ACC112 (cell line): Measurements from ENCODE around the gene VSTM2B.

Source experiments
- H2AFZ ChIP-seq: fragments of 200-600 bp; sonication (generic); one replicate; pipeline ENCODE4 v1.6.0; 2017; ENCODE audit warnings: antibody characterized with exemption, low read length; ENCODE audit not compliant: unreplicated experiment
- H3K27ac ChIP-seq: fragments of 200-600 bp; sonication (generic); 2 replicates; pipeline ENCODE4 v1.5.1; 2014; ENCODE audit warnings: low read depth, mild to moderate bottlenecking, antibody characterized with exemption, low read length, moderate library complexity
- H3K27me3 ChIP-seq: fragments of 200-600 bp; sonication (generic); 2 replicates; pipeline ENCODE4 v1.6.1; 2014; ENCODE audit warnings: mild to moderate bottlenecking, antibody characterized with exemption, low read length, moderate library complexity, mixed read lengths; ENCODE audit not compliant: insufficient read depth
- H3K36me3 ChIP-seq: fragments of 200-600 bp; sonication (generic); 2 replicates; pipeline ENCODE4 v1.6.1; 2016; ENCODE audit warnings: mild to moderate bottlenecking, antibody characterized with exemption, low read length, moderate library complexity, mixed read lengths; ENCODE audit not compliant: insufficient read depth
- H3K4me1 ChIP-seq: fragments of 200-600 bp; sonication (generic); one replicate; pipeline ENCODE4 v1.6.1; 2016; ENCODE audit warnings: low read length, mixed read lengths; ENCODE audit not compliant: insufficient read depth, unreplicated experiment, control insufficient read depth
- H3K4me3 ChIP-seq: fragments of 200-600 bp; sonication (generic); 2 replicates; pipeline ENCODE4 v1.5.1; 2014; ENCODE audit warnings: mild to moderate bottlenecking, low read depth, low read length
- H3K79me2 ChIP-seq: fragments of 200-600 bp; sonication (generic); one replicate; pipeline ENCODE4 v1.6.0; 2016; ENCODE audit warnings: low read length; ENCODE audit not compliant: control insufficient read depth, unreplicated experiment, insufficient read depth

VSTM2B gene

GRCh38 chr19:29525901-29526729 is at the start of gene VSTM2B:
Gene VSTM2B (plus strand): TSS chr19:29525994. CDS start chr19:29526584, 590 bp downstream.
- Histone ChIP-seq H3K4me3 (no peak within 1 kb of the TSS), H3K36me3 (no peaks in the 10 kb centered on the region), H3K27ac (no peak within 1 kb of the TSS), H2AFZ (no peak within 1 kb of the TSS), H3K4me1 (no peaks in the 10 kb centered on the region), H3K27me3 (peaks cover 87% of the 10 kb centered on the region), H3K79me2 (no peaks in the 10 kb centered on the region)

GRCh38 chr19:29476528-29476927 is 49.3 kb upstream of the VSTM2B start:
- H3K36me3 ChIP-seq = no peaks in the 10 kb centered on the region
- H3K79me2 ChIP-seq = no peaks in the 10 kb centered on the region
- no peaks in the 10 kb centered on the region for H3K27me3 ChIP-seq
- H3K4me3 ChIP-seq = no peak overlapping the region
- H3K4me1 ChIP-seq = no peaks in the 10 kb centered on the region
- H2AFZ ChIP-seq = no peak overlapping the region
- no peak overlapping the region for H3K27ac ChIP-seq

- H3K4me1 ChIP-seq = no peaks in the 10 kb centered on the region
- no peak overlapping the region for H2AFZ ChIP-seq
- no peak overlapping the region for H3K27ac ChIP-seq
- no peaks in the 10 kb centered on the region for H3K79me2 ChIP-seq
- no peaks in the 10 kb centered on the region for H3K36me3 ChIP-seq
- H3K4me3 ChIP-seq = no peak overlapping the region
- H3K27me3 ChIP-seq = no peaks in the 10 kb centered on the region
These were observed 47.8 kb upstream of the VSTM2B start for GRCh38 chr19:29477831-29478577.

- no peaks in the 10 kb centered on the region for H3K27me3 ChIP-seq
- H3K79me2 ChIP-seq = no peaks in the 10 kb centered on the region
- no peaks in the 10 kb centered on the region for H3K36me3 ChIP-seq
- H2AFZ ChIP-seq = no peak overlapping the region
- H3K4me1 ChIP-seq = no peaks in the 10 kb centered on the region
- H3K27ac ChIP-seq = no peak overlapping the region
- no peak overlapping the region for H3K4me3 ChIP-seq
These were observed 46.9 kb upstream of the VSTM2B start for GRCh38 chr19:29478578-29479565.

- H3K4me1 ChIP-seq = no peaks in the 10 kb centered on the region
These were observed 45.9 kb upstream of the VSTM2B start for GRCh38 chr19:29479941-29480340.

GRCh38 chr19:29480507-29480906 is 45.3 kb upstream of the VSTM2B start:
- Histone ChIP-seq H2AFZ (no peak overlapping the region), H3K36me3 (no peaks in the 10 kb centered on the region), H3K27ac (no peak overlapping the region), H3K4me3 (no peak overlapping the region), H3K4me1 (no peaks in the 10 kb centered on the region), H3K79me2 (no peaks in the 10 kb centered on the region), H3K27me3 (no peaks in the 10 kb centered on the region)

More at GRCh38 chr19:29479941-29480340, 45.9 kb upstream of the VSTM2B start:
- Histone ChIP-seq H3K79me2 (no peaks in the 10 kb centered on the region), H3K36me3 (no peaks in the 10 kb centered on the region), H3K27ac (no peak overlapping the region), H3K4me3 (no peak overlapping the region), H3K27me3 (no peaks in the 10 kb centered on the region), H2AFZ (no peak overlapping the region)

- no peaks in the 10 kb centered on the region for H3K4me1 ChIP-seq
- H3K27ac ChIP-seq = no peak overlapping the region
- H3K36me3 ChIP-seq = no peaks in the 10 kb centered on the region
- no peaks in the 10 kb centered on the region for H3K79me2 ChIP-seq
- no peak overlapping the region for H2AFZ ChIP-seq
- no peak overlapping the region for H3K4me3 ChIP-seq
- H3K27me3 ChIP-seq = no peaks in the 10 kb centered on the region
These were observed 42.7 kb upstream of the VSTM2B start for GRCh38 chr19:29482855-29483640.

- no peaks in the 10 kb centered on the region for H3K36me3 ChIP-seq
- no peaks in the 10 kb centered on the region for H3K27me3 ChIP-seq
- H3K79me2 ChIP-seq = no peaks in the 10 kb centered on the region
These were observed 42.2 kb upstream of the VSTM2B start for GRCh38 chr19:29483641-29483920.

GRCh38 chr19:29483944-29484581 is 41.7 kb upstream of the VSTM2B start:
- H3K79me2 ChIP-seq = no peaks in the 10 kb centered on the region
- no peak overlapping the region for H2AFZ ChIP-seq
- H3K4me1 ChIP-seq = no peaks in the 10 kb centered on the region
- no peak overlapping the region for H3K4me3 ChIP-seq
- no peaks in the 10 kb centered on the region for H3K27me3 ChIP-seq
- H3K27ac ChIP-seq = no peak overlapping the region
- H3K36me3 ChIP-seq = no peaks in the 10 kb centered on the region

More at GRCh38 chr19:29483641-29483920, 42.2 kb upstream of the VSTM2B start:
- Histone ChIP-seq H2AFZ (no peak overlapping the region), H3K4me1 (no peaks in the 10 kb centered on the region), H3K27ac (no peak overlapping the region), H3K4me3 (no peak overlapping the region)
